LoVo (cell line): Measurements from ENCODE around the gene TMED1.
"Not testable (repeated sequence)": the region's sequence is repeated elsewhere in the genome, so short reads cannot be mapped to it uniquely, and the experiment has no call there.

ENCODE experiments used
- DNase-seq: peaks from one replicate; pipeline ENCODE4 v3.0.0-alpha.2; 2016; ENCODE audit warnings: low spot score

TMED1 gene

GRCh38 chr19:10835754-10836478 lies at the start of gene TMED1:
TSS of gene TMED1 (minus strand) at chr19:10836212. CDS start at chr19:10836191, 21 bp downstream.
- peak; percentile 99 for DNase-seq

- DNase-seq: no peak
These were observed 49.5 kb upstream of the TMED1 start for GRCh38 chr19:10885201-10886169.

GRCh38 chr19:10884274-10884673 lies 48.3 kb upstream of the TMED1 start:
- no peak for DNase-seq

GRCh38 chr19:10882108-10882457 lies 46.1 kb upstream of the TMED1 start:
- DNase-seq: no peak

- no peak for DNase-seq
These were observed 45.5 kb upstream of the TMED1 start for GRCh38 chr19:10881403-10882107.

GRCh38 chr19:10878253-10878652 lies 42.2 kb upstream of the TMED1 start:
- DNase-seq: no peak

- DNase-seq: not testable (repeated sequence)
These were observed 41.6 kb upstream of the TMED1 start for GRCh38 chr19:10877608-10878007.

- no peak for DNase-seq
These were observed 40.6 kb upstream of the TMED1 start for GRCh38 chr19:10876459-10877240.

GRCh38 chr19:10874024-10874423 lies 38.0 kb upstream of the TMED1 start:
- no peak for DNase-seq

- DNase-seq: no peak
These were observed 36.6 kb upstream of the TMED1 start for GRCh38 chr19:10872546-10873107.

GRCh38 chr19:10871711-10872545 lies 35.9 kb upstream of the TMED1 start:
- no peak for DNase-seq

- DNase-seq: peak; percentile 98
These were observed 35.1 kb upstream of the TMED1 start, which contains the start of gene CARM1 for GRCh38 chr19:10870955-10871603. TSS of gene CARM1 (plus strand) at chr19:10871553. CDS start at chr19:10871703, 150 bp downstream.

- no peak for DNase-seq
These were observed 34.5 kb upstream of the TMED1 start for GRCh38 chr19:10870501-10870954.

GRCh38 chr19:10869872-10870311 lies 33.9 kb upstream of the TMED1 start:
- DNase-seq: not testable (repeated sequence)

GRCh38 chr19:10868872-10869547 lies 33.0 kb upstream of the TMED1 start:
- DNase-seq: no peak

- no peak for DNase-seq
These were observed 30.5 kb upstream of the TMED1 start for GRCh38 chr19:10866495-10866894.

GRCh38 chr19:10864538-10864899 lies 28.5 kb upstream of the TMED1 start:
- DNase-seq: peak; percentile 87

- no peak for DNase-seq
These were observed 27.2 kb upstream of the TMED1 start for GRCh38 chr19:10863107-10863717.
